ENCODE results near the gene WASF1.
"Not testable (repeated sequence)": the region's sequence is repeated elsewhere in the genome, so short reads cannot be mapped to it uniquely, and the experiment has no call there.

Gene WASF1

DNA sequence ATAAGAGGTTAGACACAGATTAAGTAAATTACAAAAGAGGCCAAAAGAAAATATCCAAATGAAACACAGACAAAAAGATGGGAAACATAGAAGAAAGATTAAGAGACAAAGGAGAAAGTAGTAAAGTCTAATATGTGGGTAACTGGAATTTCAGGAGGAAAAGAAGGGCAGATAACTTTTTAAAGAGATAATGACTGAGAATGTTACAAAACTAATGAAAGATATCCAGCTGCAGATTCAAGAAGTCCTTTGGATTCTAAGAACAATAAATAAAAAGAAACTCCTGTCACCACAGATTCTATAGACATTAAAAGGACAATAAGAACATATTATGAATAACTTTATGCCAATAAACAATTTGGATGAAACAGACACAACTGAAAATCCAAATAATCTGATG lies 90.1 kb downstream of the WASF1 start:
- TF ChIP-seq, protein P1, sequence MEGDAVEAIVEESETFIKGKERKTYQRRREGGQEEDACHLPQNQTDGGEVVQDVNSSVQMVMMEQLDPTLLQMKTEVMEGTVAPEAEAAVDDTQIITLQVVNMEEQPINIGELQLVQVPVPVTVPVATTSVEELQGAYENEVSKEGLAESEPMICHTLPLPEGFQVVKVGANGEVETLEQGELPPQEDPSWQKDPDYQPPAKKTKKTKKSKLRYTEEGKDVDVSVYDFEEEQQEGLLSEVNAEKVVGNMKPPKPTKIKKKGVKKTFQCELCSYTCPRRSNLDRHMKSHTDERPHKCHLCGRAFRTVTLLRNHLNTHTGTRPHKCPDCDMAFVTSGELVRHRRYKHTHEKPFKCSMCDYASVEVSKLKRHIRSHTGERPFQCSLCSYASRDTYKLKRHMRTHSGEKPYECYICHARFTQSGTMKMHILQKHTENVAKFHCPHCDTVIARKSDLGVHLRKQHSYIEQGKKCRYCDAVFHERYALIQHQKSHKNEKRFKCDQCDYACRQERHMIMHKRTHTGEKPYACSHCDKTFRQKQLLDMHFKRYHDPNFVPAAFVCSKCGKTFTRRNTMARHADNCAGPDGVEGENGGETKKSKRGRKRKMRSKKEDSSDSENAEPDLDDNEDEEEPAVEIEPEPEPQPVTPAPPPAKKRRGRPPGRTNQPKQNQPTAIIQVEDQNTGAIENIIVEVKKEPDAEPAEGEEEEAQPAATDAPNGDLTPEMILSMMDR (IDR thresholded peaks at IDR 0.05) = no peak
- no peaks in the 10 kb centered on the region for H3K27me3 ChIP-seq (ENCODE audit: control insufficient read depth, insufficient read depth, low read length)
- no peak overlapping the region for H3K4me2 ChIP-seq (ENCODE audit: low read length)
- no peak overlapping the region for H3K4me3 ChIP-seq (ENCODE audit: low read depth, low read length)
- no peaks in the 10 kb centered on the region for H3K36me3 ChIP-seq (ENCODE audit: control insufficient read depth, insufficient read depth, low read length)
- H2AFZ ChIP-seq = no peak overlapping the region
- no peaks in the 10 kb centered on the region for H3K4me1 ChIP-seq
- H3K9ac ChIP-seq = no peak overlapping the region
- no peaks in the 10 kb centered on the region for H3K79me2 ChIP-seq
- H3K27ac ChIP-seq = no peak overlapping the region
- H3K9me3 ChIP-seq (ENCODE audit: control insufficient read depth, low read length) = no peaks in the 10 kb centered on the region

DNA sequence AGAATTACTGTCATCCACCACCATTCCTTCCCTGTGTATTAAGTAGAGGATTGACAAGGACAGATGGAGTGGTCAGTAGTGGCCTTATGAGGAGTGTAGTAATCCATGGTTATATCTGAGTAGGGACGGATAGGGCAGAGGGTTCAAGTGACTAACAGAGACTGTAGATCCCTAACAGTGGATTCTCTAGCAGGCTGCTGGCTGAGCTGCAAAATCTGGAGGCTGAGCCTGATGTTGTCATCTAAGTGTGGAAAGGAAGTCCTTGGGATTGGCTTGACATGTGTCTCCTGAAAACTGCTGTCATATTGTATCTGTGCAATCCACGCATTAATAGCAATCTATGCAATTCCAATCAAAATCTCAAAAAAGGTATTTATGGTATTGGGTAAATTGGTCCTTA lies 94.2 kb downstream of the WASF1 start:
- Histone ChIP-seq H3K79me2 (no peaks in the 10 kb centered on the region), H3K4me3 (ENCODE audit: low read depth, low read length) (no peak overlapping the region), H3K27ac (no peak overlapping the region), H2AFZ (no peak overlapping the region), H3K4me2 (ENCODE audit: low read length) (no peak overlapping the region), H3K4me1 (no peaks in the 10 kb centered on the region), H3K27me3 (ENCODE audit: control insufficient read depth, insufficient read depth, low read length) (no peaks in the 10 kb centered on the region), H3K9ac (no peak overlapping the region), H3K9me3 (ENCODE audit: control insufficient read depth, low read length) (no peaks in the 10 kb centered on the region), H3K36me3 (ENCODE audit: control insufficient read depth, insufficient read depth, low read length) (no peaks in the 10 kb centered on the region)
- TF ChIP-seq, protein P1 (IDR thresholded peaks at IDR 0.05) = no peak

- Histone ChIP-seq H2AFZ (no peak overlapping the region), H3K4me1 (no peaks in the 10 kb centered on the region), H3K27ac (no peak overlapping the region), H3K9me3 (ENCODE audit: control insufficient read depth, low read length) (no peaks in the 10 kb centered on the region), H3K4me2 (ENCODE audit: low read length) (no peak overlapping the region), H3K27me3 (ENCODE audit: control insufficient read depth, insufficient read depth, low read length) (no peaks in the 10 kb centered on the region), H3K79me2 (no peaks in the 10 kb centered on the region), H3K36me3 (ENCODE audit: control insufficient read depth, insufficient read depth, low read length) (no peaks in the 10 kb centered on the region), H3K9ac (no peak overlapping the region), H3K4me3 (ENCODE audit: low read depth, low read length) (no peak overlapping the region)
- TF ChIP-seq, protein P1 (IDR thresholded peaks at IDR 0.05) = no peak
Observed at GRCh38 chr6:110083875-110084585, 95.4 kb downstream of the WASF1 start.

- Histone ChIP-seq H3K9ac (no peak overlapping the region), H3K4me2 (ENCODE audit: low read length) (no peak overlapping the region), H3K36me3 (ENCODE audit: control insufficient read depth, insufficient read depth, low read length) (no peaks in the 10 kb centered on the region), H3K9me3 (ENCODE audit: control insufficient read depth, low read length) (no peaks in the 10 kb centered on the region), H3K4me3 (ENCODE audit: low read depth, low read length) (no peak overlapping the region), H3K27me3 (ENCODE audit: control insufficient read depth, insufficient read depth, low read length) (no peaks in the 10 kb centered on the region), H2AFZ (no peak overlapping the region), H3K79me2 (no peaks in the 10 kb centered on the region), H3K27ac (no peak overlapping the region), H3K4me1 (no peaks in the 10 kb centered on the region)
- TF ChIP-seq, protein P1 (IDR thresholded peaks at IDR 0.05) = no peak
Observed at GRCh38 chr6:110075406-110075805, 104.1 kb downstream of the WASF1 start.

DNA sequence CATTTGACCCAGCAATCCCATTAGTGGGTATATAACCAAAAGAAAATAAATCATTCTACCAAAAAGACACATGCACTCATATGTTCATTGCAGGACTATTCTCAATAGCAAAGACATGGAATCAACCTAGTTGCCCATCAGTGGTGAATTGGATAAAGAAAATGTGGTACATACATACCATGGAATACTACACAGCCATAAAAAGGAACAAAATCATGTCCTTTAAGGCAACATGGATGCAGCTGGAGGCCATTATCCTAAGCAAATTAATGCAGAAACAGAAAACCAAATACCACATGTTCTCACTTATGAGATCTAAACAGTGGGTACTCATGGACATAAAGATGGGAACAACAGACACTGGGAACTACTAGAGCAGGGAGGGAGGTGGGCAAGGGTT lies 106.0 kb downstream of the WASF1 start:
- not testable (repeated sequence) for H3K27ac ChIP-seq; H3K79me2 ChIP-seq; H3K4me1 ChIP-seq; H3K4me2 ChIP-seq (ENCODE audit: low read length); H3K27me3 ChIP-seq (ENCODE audit: control insufficient read depth, insufficient read depth, low read length); H3K9me3 ChIP-seq (ENCODE audit: control insufficient read depth, low read length); H3K36me3 ChIP-seq (ENCODE audit: control insufficient read depth, insufficient read depth, low read length); H3K4me3 ChIP-seq (ENCODE audit: low read depth, low read length); H3K9ac ChIP-seq; H2AFZ ChIP-seq

All from parathyroid adenoma (tissue), 2 donors.